A673 (cell line): ENCODE data around the gene DAPK2.

Experiments
- CTCF ChIP-seq: fragments of 300-800, 200-600 bp; sonication (generic); conservative IDR thresholded peaks from 2 replicates; pipeline ENCODE4 v1.5.1; 2017; ENCODE audit warnings: low read depth, mild to moderate bottlenecking, antibody characterized with exemption, low read length, moderate library complexity, mixed read lengths
- EZH2 ChIP-seq: fragments of 200-600 bp; sonication (generic); IDR thresholded peaks from 2 replicates; pipeline ENCODE4 v1.6.1; 2017; ENCODE audit warnings: borderline replicate concordance, low read depth, mild to moderate bottlenecking, mixed read lengths, antibody characterized with exemption, low read length; ENCODE audit not compliant: poor library complexity, severe bottlenecking

GRCh38 chr15:63948436-63948835 is 97.8 kb downstream of the DAPK2 start:
- TF ChIP-seq CTCF (no peak), EZH2 (no peak)
